ENCODE data around the gene LRRC4.

Gene LRRC4

DNA sequence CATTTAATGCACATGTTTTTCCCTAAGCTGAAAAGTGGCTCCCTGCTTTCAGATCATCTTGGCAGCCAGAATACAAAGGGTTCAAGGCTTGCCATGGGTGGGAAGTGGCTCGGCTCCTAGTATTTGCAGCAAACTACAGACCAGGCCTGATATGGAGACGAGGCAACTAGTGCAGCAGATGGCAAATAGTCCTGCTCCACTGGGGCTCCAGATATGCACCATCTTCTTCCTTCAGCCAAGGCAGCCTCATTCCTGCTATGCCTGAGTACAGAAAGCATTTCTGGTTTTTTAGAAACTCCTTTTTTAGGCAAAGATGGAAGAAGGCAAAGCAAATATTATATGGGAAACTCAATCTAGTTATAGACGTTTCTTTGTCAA is 23.9 kb downstream of the LRRC4 start:
- Histone ChIP-seq H3K9me3 (ENCODE audit: control insufficient read depth, insufficient read depth, low read depth, low read length) (no peaks in the 10 kb centered on the region), H3K4me3 (ENCODE audit: low read depth, low read length) (no peak overlapping the region), H3K27ac (ENCODE audit: extremely low read depth, low read depth, low read length) (no peak overlapping the region), H3K36me3 (ENCODE audit: control insufficient read depth in 2 of 2, insufficient read depth in 1 of 2, low read length in 2 of 2) (peaks cover 0 to 3% of the 10 kb centered on the region in 2 experiments; a peak in 1 of 3 replicates), H3K4me1 (ENCODE audit: control insufficient read depth, insufficient read depth, low read length) (no peaks in the 10 kb centered on the region; the same call in 1 of the 2 replicates)
- POLR2A ChIA-PET, result no interaction called here
- CTCF ChIA-PET, result no interaction called here
- no peak for TF ChIP-seq ZNF629 (tag by site-specific recombination; IDR thresholded peaks at IDR 0.05)
- TF ChIP-seq, protein P1, sequence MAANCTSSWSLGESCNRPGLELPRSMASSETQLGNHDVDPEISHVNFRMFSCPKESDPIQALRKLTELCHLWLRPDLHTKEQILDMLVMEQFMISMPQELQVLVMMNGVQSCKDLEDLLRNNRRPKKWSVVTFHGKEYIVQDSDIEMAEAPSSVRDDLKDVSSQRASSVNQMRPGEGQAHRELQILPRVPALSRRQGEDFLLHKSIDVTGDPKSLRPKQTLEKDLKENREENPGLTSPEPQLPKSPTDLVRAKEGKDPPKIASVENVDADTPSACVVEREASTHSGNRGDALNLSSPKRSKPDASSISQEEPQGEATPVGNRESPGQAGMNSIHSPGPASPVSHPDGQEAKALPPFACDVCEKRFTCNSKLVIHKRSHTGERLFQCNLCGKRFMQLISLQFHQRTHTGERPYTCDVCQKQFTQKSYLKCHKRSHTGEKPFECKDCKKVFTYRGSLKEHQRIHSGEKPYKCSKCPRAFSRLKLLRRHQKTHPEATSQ (tag by site-specific recombination; IDR thresholded peaks at IDR 0.05), result no peak
- TF ChIP-seq ZNF544 (tag by site-specific recombination; IDR thresholded peaks at IDR 0.05), result no peak
- TF ChIP-seq, protein P2, sequence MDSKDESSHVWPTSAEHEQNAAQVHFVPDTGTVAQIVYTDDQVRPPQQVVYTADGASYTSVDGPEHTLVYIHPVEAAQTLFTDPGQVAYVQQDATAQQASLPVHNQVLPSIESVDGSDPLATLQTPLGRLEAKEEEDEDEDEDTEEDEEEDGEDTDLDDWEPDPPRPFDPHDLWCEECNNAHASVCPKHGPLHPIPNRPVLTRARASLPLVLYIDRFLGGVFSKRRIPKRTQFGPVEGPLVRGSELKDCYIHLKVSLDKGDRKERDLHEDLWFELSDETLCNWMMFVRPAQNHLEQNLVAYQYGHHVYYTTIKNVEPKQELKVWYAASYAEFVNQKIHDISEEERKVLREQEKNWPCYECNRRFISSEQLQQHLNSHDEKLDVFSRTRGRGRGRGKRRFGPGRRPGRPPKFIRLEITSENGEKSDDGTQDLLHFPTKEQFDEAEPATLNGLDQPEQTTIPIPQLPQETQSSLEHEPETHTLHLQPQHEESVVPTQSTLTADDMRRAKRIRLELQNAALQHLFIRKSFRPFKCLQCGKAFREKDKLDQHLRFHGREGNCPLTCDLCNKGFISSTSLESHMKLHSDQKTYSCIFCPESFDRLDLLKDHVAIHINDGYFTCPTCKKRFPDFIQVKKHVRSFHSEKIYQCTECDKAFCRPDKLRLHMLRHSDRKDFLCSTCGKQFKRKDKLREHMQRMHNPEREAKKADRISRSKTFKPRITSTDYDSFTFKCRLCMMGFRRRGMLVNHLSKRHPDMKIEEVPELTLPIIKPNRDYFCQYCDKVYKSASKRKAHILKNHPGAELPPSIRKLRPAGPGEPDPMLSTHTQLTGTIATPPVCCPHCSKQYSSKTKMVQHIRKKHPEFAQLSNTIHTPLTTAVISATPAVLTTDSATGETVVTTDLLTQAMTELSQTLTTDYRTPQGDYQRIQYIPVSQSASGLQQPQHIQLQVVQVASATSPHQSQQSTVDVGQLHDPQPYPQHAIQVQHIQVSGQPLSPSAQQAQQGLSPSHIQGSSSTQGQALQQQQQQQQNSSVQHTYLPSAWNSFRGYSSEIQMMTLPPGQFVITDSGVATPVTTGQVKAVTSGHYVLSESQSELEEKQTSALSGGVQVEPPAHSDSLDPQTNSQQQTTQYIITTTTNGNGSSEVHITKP (tag by site-specific recombination; IDR thresholded peaks at IDR 0.05), result no peak
- TF ChIP-seq, protein P3, sequence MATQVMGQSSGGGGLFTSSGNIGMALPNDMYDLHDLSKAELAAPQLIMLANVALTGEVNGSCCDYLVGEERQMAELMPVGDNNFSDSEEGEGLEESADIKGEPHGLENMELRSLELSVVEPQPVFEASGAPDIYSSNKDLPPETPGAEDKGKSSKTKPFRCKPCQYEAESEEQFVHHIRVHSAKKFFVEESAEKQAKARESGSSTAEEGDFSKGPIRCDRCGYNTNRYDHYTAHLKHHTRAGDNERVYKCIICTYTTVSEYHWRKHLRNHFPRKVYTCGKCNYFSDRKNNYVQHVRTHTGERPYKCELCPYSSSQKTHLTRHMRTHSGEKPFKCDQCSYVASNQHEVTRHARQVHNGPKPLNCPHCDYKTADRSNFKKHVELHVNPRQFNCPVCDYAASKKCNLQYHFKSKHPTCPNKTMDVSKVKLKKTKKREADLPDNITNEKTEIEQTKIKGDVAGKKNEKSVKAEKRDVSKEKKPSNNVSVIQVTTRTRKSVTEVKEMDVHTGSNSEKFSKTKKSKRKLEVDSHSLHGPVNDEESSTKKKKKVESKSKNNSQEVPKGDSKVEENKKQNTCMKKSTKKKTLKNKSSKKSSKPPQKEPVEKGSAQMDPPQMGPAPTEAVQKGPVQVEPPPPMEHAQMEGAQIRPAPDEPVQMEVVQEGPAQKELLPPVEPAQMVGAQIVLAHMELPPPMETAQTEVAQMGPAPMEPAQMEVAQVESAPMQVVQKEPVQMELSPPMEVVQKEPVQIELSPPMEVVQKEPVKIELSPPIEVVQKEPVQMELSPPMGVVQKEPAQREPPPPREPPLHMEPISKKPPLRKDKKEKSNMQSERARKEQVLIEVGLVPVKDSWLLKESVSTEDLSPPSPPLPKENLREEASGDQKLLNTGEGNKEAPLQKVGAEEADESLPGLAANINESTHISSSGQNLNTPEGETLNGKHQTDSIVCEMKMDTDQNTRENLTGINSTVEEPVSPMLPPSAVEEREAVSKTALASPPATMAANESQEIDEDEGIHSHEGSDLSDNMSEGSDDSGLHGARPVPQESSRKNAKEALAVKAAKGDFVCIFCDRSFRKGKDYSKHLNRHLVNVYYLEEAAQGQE (tag by site-specific recombination; IDR thresholded peaks at IDR 0.05), result no peak
- TF ChIP-seq SP3 (tag by site-specific recombination; IDR thresholded peaks at IDR 0.05), result no peak
- TF ChIP-seq, protein P4, sequence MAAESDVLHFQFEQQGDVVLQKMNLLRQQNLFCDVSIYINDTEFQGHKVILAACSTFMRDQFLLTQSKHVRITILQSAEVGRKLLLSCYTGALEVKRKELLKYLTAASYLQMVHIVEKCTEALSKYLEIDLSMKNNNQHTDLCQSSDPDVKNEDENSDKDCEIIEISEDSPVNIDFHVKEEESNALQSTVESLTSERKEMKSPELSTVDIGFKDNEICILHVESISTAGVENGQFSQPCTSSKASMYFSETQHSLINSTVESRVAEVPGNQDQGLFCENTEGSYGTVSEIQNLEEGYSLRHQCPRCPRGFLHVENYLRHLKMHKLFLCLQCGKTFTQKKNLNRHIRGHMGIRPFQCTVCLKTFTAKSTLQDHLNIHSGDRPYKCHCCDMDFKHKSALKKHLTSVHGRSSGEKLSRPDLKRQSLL (tag by site-specific recombination; IDR thresholded peaks at IDR 0.05), result no peak
- TF ChIP-seq ZNF747 (tag by site-specific recombination; IDR thresholded peaks at IDR 0.05), result no peak
- TF ChIP-seq, protein P5, sequence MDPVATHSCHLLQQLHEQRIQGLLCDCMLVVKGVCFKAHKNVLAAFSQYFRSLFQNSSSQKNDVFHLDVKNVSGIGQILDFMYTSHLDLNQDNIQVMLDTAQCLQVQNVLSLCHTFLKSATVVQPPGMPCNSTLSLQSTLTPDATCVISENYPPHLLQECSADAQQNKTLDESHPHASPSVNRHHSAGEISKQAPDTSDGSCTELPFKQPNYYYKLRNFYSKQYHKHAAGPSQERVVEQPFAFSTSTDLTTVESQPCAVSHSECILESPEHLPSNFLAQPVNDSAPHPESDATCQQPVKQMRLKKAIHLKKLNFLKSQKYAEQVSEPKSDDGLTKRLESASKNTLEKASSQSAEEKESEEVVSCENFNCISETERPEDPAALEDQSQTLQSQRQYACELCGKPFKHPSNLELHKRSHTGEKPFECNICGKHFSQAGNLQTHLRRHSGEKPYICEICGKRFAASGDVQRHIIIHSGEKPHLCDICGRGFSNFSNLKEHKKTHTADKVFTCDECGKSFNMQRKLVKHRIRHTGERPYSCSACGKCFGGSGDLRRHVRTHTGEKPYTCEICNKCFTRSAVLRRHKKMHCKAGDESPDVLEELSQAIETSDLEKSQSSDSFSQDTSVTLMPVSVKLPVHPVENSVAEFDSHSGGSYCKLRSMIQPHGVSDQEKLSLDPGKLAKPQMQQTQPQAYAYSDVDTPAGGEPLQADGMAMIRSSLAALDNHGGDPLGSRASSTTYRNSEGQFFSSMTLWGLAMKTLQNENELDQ (tag by site-specific recombination; IDR thresholded peaks at IDR 0.05; ENCODE audit: low read depth), result no peak
- TF ChIP-seq, protein P6, sequence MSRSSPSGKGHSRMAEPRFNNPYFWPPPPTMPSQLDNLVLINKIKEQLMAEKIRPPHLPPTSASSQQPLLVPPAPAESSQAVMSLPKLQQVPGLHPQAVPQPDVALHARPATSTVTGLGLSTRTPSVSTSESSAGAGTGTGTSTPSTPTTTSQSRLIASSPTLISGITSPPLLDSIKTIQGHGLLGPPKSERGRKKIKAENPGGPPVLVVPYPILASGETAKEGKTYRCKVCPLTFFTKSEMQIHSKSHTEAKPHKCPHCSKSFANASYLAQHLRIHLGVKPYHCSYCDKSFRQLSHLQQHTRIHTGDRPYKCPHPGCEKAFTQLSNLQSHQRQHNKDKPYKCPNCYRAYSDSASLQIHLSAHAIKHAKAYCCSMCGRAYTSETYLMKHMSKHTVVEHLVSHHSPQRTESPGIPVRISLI (tag by site-specific recombination; IDR thresholded peaks at IDR 0.05), result no peak
- no peak for TF ChIP-seq FEZF1 (tag by site-specific recombination; IDR thresholded peaks at IDR 0.05)
- TF ChIP-seq, protein P7, sequence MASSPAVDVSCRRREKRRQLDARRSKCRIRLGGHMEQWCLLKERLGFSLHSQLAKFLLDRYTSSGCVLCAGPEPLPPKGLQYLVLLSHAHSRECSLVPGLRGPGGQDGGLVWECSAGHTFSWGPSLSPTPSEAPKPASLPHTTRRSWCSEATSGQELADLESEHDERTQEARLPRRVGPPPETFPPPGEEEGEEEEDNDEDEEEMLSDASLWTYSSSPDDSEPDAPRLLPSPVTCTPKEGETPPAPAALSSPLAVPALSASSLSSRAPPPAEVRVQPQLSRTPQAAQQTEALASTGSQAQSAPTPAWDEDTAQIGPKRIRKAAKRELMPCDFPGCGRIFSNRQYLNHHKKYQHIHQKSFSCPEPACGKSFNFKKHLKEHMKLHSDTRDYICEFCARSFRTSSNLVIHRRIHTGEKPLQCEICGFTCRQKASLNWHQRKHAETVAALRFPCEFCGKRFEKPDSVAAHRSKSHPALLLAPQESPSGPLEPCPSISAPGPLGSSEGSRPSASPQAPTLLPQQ (tag by site-specific recombination; IDR thresholded peaks at IDR 0.05), result no peak
- TF ChIP-seq ZNF114 (tag by site-specific recombination; IDR thresholded peaks at IDR 0.05), result no peak
- no peak for TF ChIP-seq OSR2 (tag by site-specific recombination; IDR thresholded peaks at IDR 0.05)

All from HEK293 (cell line).